ENCODE measurements around the gene ZNF831. TPM values are rescaled to one million over a fixed set of nuclear protein-coding genes. Genes with fewer than 3 reads are reported as not detected.

Gene ZNF831
- total RNA-seq, 1 experiment from 2014 or later, result not detected

GRCh38 chr20:59191756-59192532 is 28.3 kb downstream of the ZNF831 start:
- Mint-ChIP-seq H3K4me1 (ENCODE audit: low read depth, unreplicated experiment) (no peaks in the 10 kb centered on the region), H3K27me3 (ENCODE audit: unreplicated experiment) (peaks cover 76% of the 10 kb centered on the region), H3K4me3 (ENCODE audit: low read depth, unreplicated experiment) (no peak overlapping the region), H3K36me3 (ENCODE audit: insufficient read depth, unreplicated experiment) (no peaks in the 10 kb centered on the region), H3K27ac (ENCODE audit: unreplicated experiment) (no peak overlapping the region), H3K9me3 (ENCODE audit: low read depth, unreplicated experiment) (no peaks in the 10 kb centered on the region)
- TF ChIP-seq CTCF (IDR thresholded peaks at IDR 0.05; ENCODE audit: unreplicated experiment), result no peak
- DNase-seq, result no peak
- CTCF ChIA-PET, result interaction anchor here (0.9 kb wide), 1 partner anchor 104 kb away, joined by 3 read pairs; no protein-coding TSS in a partner anchor
- intact Hi-C loops (cut with micrococcal nuclease; ENCODE audit: unreplicated experiment), result no loop called here
- BruUV-seq (replicated peaks), result no TSS peak

- CTCF ChIA-PET, result interaction anchor here (0.9 kb wide), 1 partner anchor 105 kb away, joined by 3 read pairs; no protein-coding TSS in a partner anchor
- no peak for DNase-seq
- H3K9me3 Mint-ChIP-seq (ENCODE audit: low read depth, unreplicated experiment), result no peaks in the 10 kb centered on the region
- H3K4me3 Mint-ChIP-seq (ENCODE audit: low read depth, unreplicated experiment), result no peak overlapping the region
- no TSS peak for BruUV-seq (replicated peaks)
- no peak for TF ChIP-seq CTCF (IDR thresholded peaks at IDR 0.05; ENCODE audit: unreplicated experiment)
- intact Hi-C loops (cut with micrococcal nuclease; ENCODE audit: unreplicated experiment), result no loop called here
- peaks cover 76% of the 10 kb centered on the region for H3K27me3 Mint-ChIP-seq (ENCODE audit: unreplicated experiment)
- H3K36me3 Mint-ChIP-seq (ENCODE audit: insufficient read depth, unreplicated experiment), result no peaks in the 10 kb centered on the region
- no peak overlapping the region for H3K27ac Mint-ChIP-seq (ENCODE audit: unreplicated experiment)
- no peaks in the 10 kb centered on the region for H3K4me1 Mint-ChIP-seq (ENCODE audit: low read depth, unreplicated experiment)
Measured at GRCh38 chr20:59192533-59192896, 28.9 kb downstream of the ZNF831 start.

GRCh38 chr20:59193325-59193724 is 29.7 kb downstream of the ZNF831 start:
- no peak for DNase-seq
- H3K27me3 Mint-ChIP-seq (ENCODE audit: unreplicated experiment), result peaks cover 76% of the 10 kb centered on the region
- no peak for TF ChIP-seq CTCF (IDR thresholded peaks at IDR 0.05; ENCODE audit: unreplicated experiment)
- H3K9me3 Mint-ChIP-seq (ENCODE audit: low read depth, unreplicated experiment), result no peaks in the 10 kb centered on the region
- H3K4me1 Mint-ChIP-seq (ENCODE audit: low read depth, unreplicated experiment), result no peaks in the 10 kb centered on the region
- intact Hi-C loops (cut with micrococcal nuclease; ENCODE audit: unreplicated experiment), result no loop called here
- no peak overlapping the region for H3K27ac Mint-ChIP-seq (ENCODE audit: unreplicated experiment)
- H3K4me3 Mint-ChIP-seq (ENCODE audit: low read depth, unreplicated experiment), result no peak overlapping the region
- BruUV-seq (replicated peaks), result no TSS peak
- CTCF ChIA-PET, result no interaction called here
- H3K36me3 Mint-ChIP-seq (ENCODE audit: insufficient read depth, unreplicated experiment), result no peaks in the 10 kb centered on the region

GRCh38 chr20:59194023-59194935 is 30.7 kb downstream of the ZNF831 start:
- Mint-ChIP-seq H3K36me3 (ENCODE audit: insufficient read depth, unreplicated experiment) (no peaks in the 10 kb centered on the region), H3K27me3 (ENCODE audit: unreplicated experiment) (peaks cover 83% of the 10 kb centered on the region), H3K4me3 (ENCODE audit: low read depth, unreplicated experiment) (no peak overlapping the region), H3K4me1 (ENCODE audit: low read depth, unreplicated experiment) (no peaks in the 10 kb centered on the region), H3K9me3 (ENCODE audit: low read depth, unreplicated experiment) (no peaks in the 10 kb centered on the region), H3K27ac (ENCODE audit: unreplicated experiment) (no peak overlapping the region)
- CTCF ChIA-PET, result no interaction called here
- intact Hi-C loops (cut with micrococcal nuclease; ENCODE audit: unreplicated experiment), result no loop called here
- DNase-seq, result no peak
- no TSS peak for BruUV-seq (replicated peaks)
- TF ChIP-seq CTCF (IDR thresholded peaks at IDR 0.05; ENCODE audit: unreplicated experiment), result no peak
